Measurements from ENCODE around the gene RNF207. TPM values are rescaled to one million over a fixed set of nuclear protein-coding genes. Genes with fewer than 3 reads are reported as not detected.

The RNF207 gene
- total RNA-seq, 1 donor: 42.7 TPM

- no peak overlapping the region for H2AFZ ChIP-seq (ENCODE audit: low read length)
- no peak overlapping the region for H3K27ac ChIP-seq (ENCODE audit: low read depth, low read length)
- H3K79me2 ChIP-seq (ENCODE audit: insufficient read depth, low read length): no peaks in the 10 kb centered on the region
- TF ChIP-seq CTCF (IDR thresholded peaks at IDR 0.05; ENCODE audit: extremely low read depth, low read depth, low read length): no peak
- no peak overlapping the region for H3K4me2 ChIP-seq (ENCODE audit: insufficient read depth, low read length)
- H4K20me1 ChIP-seq (ENCODE audit: insufficient read depth, low read length): no peaks in the 10 kb centered on the region
- H3K4me3 ChIP-seq (ENCODE audit: insufficient read depth, low read length): no peak overlapping the region
- no peaks in the 10 kb centered on the region for H3K9me3 ChIP-seq (ENCODE audit: low read depth, low read length)
- no peaks in the 10 kb centered on the region for H3K36me3 ChIP-seq (ENCODE audit: insufficient read depth, low read length)
- no peaks in the 10 kb centered on the region for H3K4me1 ChIP-seq (ENCODE audit: insufficient read depth, low read length)
- DNase-seq (ENCODE audit: insufficient read length, low spot score, missing footprints): no peak
- no peaks in the 10 kb centered on the region for H3K27me3 ChIP-seq (ENCODE audit: insufficient read depth, low read length)
These were observed 39.1 kb upstream of the RNF207 start for GRCh38 chr1:6166655-6167390.

- Histone ChIP-seq H3K27me3 (ENCODE audit: insufficient read depth, low read length) (no peaks in the 10 kb centered on the region), H3K4me2 (ENCODE audit: insufficient read depth, low read length) (no peak overlapping the region), H4K20me1 (ENCODE audit: insufficient read depth, low read length) (no peaks in the 10 kb centered on the region), H3K79me2 (ENCODE audit: insufficient read depth, low read length) (no peaks in the 10 kb centered on the region), H3K4me3 (ENCODE audit: insufficient read depth, low read length) (no peak overlapping the region), H3K27ac (ENCODE audit: low read depth, low read length) (no peak overlapping the region), H3K4me1 (ENCODE audit: insufficient read depth, low read length) (no peaks in the 10 kb centered on the region), H3K36me3 (ENCODE audit: insufficient read depth, low read length) (no peaks in the 10 kb centered on the region), H2AFZ (ENCODE audit: low read length) (no peak overlapping the region), H3K9me3 (ENCODE audit: low read depth, low read length) (no peaks in the 10 kb centered on the region)
- no peak for TF ChIP-seq CTCF (IDR thresholded peaks at IDR 0.05; ENCODE audit: extremely low read depth, low read depth, low read length)
- DNase-seq (ENCODE audit: insufficient read length, low spot score, missing footprints): peak; percentile 66
These were observed 38.3 kb upstream of the RNF207 start for GRCh38 chr1:6167391-6168303.

- no peak for TF ChIP-seq CTCF (IDR thresholded peaks at IDR 0.05; ENCODE audit: extremely low read depth, low read depth, low read length)
- H3K4me1 ChIP-seq (ENCODE audit: insufficient read depth, low read length): no peaks in the 10 kb centered on the region
- H2AFZ ChIP-seq (ENCODE audit: low read length): no peak overlapping the region
- H3K27me3 ChIP-seq (ENCODE audit: insufficient read depth, low read length): no peaks in the 10 kb centered on the region
- DNase-seq (ENCODE audit: insufficient read length, low spot score, missing footprints): peak; percentile 85
- no peaks in the 10 kb centered on the region for H4K20me1 ChIP-seq (ENCODE audit: insufficient read depth, low read length)
- no peaks in the 10 kb centered on the region for H3K36me3 ChIP-seq (ENCODE audit: insufficient read depth, low read length)
- no peak overlapping the region for H3K4me2 ChIP-seq (ENCODE audit: insufficient read depth, low read length)
- H3K79me2 ChIP-seq (ENCODE audit: insufficient read depth, low read length): no peaks in the 10 kb centered on the region
- H3K27ac ChIP-seq (ENCODE audit: low read depth, low read length): no peak overlapping the region
- H3K4me3 ChIP-seq (ENCODE audit: insufficient read depth, low read length): no peak overlapping the region
- H3K9me3 ChIP-seq (ENCODE audit: low read depth, low read length): no peaks in the 10 kb centered on the region
These were observed 36.9 kb upstream of the RNF207 start for GRCh38 chr1:6168947-6169586.

Data from osteoblast (primary cell).